DOHH2 (cell line): Measurements from ENCODE around the gene DNASE1.
A peak's percentile ranks its signal among the peaks of the same experiment; 100 is the strongest.

ENCODE experiments used
- CTCF ChIP-seq: fragments of 200-600 bp; sonication (generic); IDR thresholded peaks from one replicate; pipeline ENCODE4 v1.5.1; 2014; ENCODE audit warnings: antibody characterized with exemption, mild to moderate bottlenecking, low read depth, low read length; ENCODE audit not compliant: poor library complexity, severe bottlenecking
- EZH2phosphoT487 ChIP-seq: fragments of 200-600 bp; sonication (generic); IDR thresholded peaks from 2 replicates; pipeline ENCODE4 v1.6.1; 2017; ENCODE audit warnings: borderline replicate concordance, mild to moderate bottlenecking, antibody characterized with exemption, low read length, moderate library complexity, mixed read lengths

- TF ChIP-seq CTCF (peak; percentile 29), EZH2phosphoT487 (no peak)
Measured at GRCh38 chr16:3625911-3626732, 28.4 kb upstream of the DNASE1 start.
